ENCODE results near the gene VPS13D. TPM values are rescaled to one million over a fixed set of nuclear protein-coding genes. Genes with fewer than 3 reads are reported as not detected.

VPS13D gene
- polyA plus RNA-seq, 3 donors, result 3.6 to 20.2 (median 5.1) TPM

DNA sequence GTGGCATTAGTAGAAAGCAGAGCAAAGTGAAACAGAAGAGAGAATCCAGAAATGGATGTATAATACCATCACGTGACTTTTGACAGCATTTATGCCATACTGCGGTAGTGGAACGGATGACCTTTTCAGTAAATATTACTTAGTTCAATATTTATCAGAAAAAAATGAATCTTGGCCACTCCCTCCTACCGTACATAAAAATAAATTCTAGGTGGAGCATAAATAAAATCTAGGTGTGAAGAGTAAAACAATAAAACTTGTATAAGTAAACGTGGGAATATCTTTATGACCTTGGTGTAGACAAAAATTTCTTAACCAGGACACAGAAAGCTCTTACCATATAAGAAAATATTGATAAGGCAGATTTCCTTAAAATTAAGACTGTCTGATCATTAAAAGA is 182.6 kb downstream of the VPS13D start:
- H2AFZ ChIP-seq (ENCODE audit: insufficient read depth, low read depth, low read length, poor library complexity, severe bottlenecking), result no peak overlapping the region
- H3K36me3 Mint-ChIP-seq, result peaks cover 54 to 55% of the 10 kb centered on the region in 2 donors
- no peak overlapping the region for H3K27ac ChIP-seq (ENCODE audit: low read depth in 1 of 2, low read length in 2 of 2)
- H3K27ac Mint-ChIP-seq, result no peak overlapping the region
- no peak overlapping the region for H3K9ac ChIP-seq (ENCODE audit: insufficient read depth, low read length, poor library complexity, severe bottlenecking)
- intact Hi-C loops (cut with micrococcal nuclease), result no loop called here
- peaks cover 29% of the 10 kb centered on the region for H3K4me1 Mint-ChIP-seq
- no peak for DNase-seq
- H4K20me1 ChIP-seq (ENCODE audit: insufficient read depth, low read length), result no peaks in the 10 kb centered on the region
- peaks cover 0 to 8% of the 10 kb centered on the region in 2 donors for H3K9me3 ChIP-seq (replicated peaks in 1 of 2; ENCODE audit: control insufficient read depth in 1 of 2, insufficient read depth in 1 of 2, low read length in 2 of 2)
- H3K27me3 Mint-ChIP-seq (ENCODE audit: low read depth in 3 of 3), result no peaks in the 10 kb centered on the region
- no peak overlapping the region for H3K4me3 ChIP-seq (replicated peaks in 1 of 3; ENCODE audit: low read depth in 2 of 3, low read length in 3 of 3)
- peaks cover 17 to 24% of the 10 kb centered on the region in 2 donors for H3K4me1 ChIP-seq (ENCODE audit: control insufficient read depth in 1 of 2, insufficient read depth in 2 of 2, low read length in 2 of 2)
- no CpG with 5 or more reads among the region's 5 CpGs for WGBS (ENCODE audit: insufficient coverage)
- peaks cover 17 to 53% of the 10 kb centered on the region in 2 donors for H3K36me3 ChIP-seq (replicated peaks in 1 of 2; ENCODE audit: control insufficient read depth in 1 of 2, insufficient read depth in 2 of 2, low read length in 2 of 2)
- H3K4me3 Mint-ChIP-seq, result no peak overlapping the region
- peaks cover 5 to 10% (median 8%) of the 10 kb centered on the region in 7 donors for H3K9me3 Mint-ChIP-seq
- TF ChIP-seq, protein P1, sequence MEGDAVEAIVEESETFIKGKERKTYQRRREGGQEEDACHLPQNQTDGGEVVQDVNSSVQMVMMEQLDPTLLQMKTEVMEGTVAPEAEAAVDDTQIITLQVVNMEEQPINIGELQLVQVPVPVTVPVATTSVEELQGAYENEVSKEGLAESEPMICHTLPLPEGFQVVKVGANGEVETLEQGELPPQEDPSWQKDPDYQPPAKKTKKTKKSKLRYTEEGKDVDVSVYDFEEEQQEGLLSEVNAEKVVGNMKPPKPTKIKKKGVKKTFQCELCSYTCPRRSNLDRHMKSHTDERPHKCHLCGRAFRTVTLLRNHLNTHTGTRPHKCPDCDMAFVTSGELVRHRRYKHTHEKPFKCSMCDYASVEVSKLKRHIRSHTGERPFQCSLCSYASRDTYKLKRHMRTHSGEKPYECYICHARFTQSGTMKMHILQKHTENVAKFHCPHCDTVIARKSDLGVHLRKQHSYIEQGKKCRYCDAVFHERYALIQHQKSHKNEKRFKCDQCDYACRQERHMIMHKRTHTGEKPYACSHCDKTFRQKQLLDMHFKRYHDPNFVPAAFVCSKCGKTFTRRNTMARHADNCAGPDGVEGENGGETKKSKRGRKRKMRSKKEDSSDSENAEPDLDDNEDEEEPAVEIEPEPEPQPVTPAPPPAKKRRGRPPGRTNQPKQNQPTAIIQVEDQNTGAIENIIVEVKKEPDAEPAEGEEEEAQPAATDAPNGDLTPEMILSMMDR (IDR thresholded peaks at IDR 0.05), result no peak
- no peak overlapping the region for H3K4me2 ChIP-seq (replicated peaks; ENCODE audit: extremely low read depth, low read length, poor library complexity, severe bottlenecking)
- H3K27me3 ChIP-seq (ENCODE audit: control insufficient read depth in 2 of 2, insufficient read depth in 2 of 2, low read length in 2 of 2), result no peaks in the 10 kb centered on the region
- H3K79me2 ChIP-seq (ENCODE audit: insufficient read depth, low read length), result no peaks in the 10 kb centered on the region

DNA sequence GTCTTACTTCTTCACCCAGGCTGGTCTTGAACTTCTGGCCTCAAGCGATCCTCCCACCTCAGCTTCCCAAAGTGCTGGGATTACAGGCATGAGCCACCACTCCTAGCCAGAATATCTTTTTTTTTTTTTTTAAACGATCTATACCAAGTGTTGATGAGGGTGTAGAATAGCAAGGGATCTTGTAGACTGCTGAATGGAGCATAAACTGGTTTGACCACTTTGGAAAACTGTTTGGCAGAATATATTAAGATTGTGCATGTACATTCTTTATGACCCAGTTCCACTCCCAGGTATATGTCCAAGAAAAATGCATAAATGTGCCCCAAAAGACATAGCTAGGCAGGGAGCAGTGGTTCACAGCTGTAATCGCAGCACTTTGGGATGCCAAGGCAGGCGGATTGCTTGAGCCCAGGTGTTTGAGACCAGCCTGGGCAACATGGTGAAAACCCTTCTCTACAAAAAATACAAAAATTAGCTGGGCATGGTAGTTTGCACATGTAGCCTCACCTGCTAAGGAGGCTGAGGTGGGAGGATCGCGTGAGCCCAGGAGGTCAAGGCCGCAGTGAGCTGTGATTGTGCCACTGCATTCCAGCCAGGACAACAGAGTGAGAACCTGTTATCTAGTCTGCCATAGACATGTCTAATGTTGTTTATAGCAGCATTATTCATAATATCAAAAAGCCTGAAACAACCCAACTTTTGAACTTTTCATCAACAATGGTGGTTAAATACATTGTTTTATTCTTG is 184.0 kb downstream of the VPS13D start:
- TF ChIP-seq, protein P1 (IDR thresholded peaks at IDR 0.05), result no peak
- H3K27me3 ChIP-seq (ENCODE audit: control insufficient read depth in 2 of 2, insufficient read depth in 2 of 2, low read length in 2 of 2), result no peaks in the 10 kb centered on the region
- Mint-ChIP-seq H3K36me3 (peaks cover 59 to 68% of the 10 kb centered on the region in 2 donors), H3K9me3 (peaks cover 5 to 10% (median 8%) of the 10 kb centered on the region in 7 donors), H3K27ac (peak overlapping the region in 2 of 7 donors; percentile 3 to 72), H3K4me1 (peaks cover 24% of the 10 kb centered on the region), H3K4me3 (no peak overlapping the region), H3K27me3 (ENCODE audit: low read depth in 3 of 3) (no peaks in the 10 kb centered on the region)
- peaks cover 0 to 8% of the 10 kb centered on the region in 2 donors for H3K9me3 ChIP-seq (replicated peaks in 1 of 2; ENCODE audit: control insufficient read depth in 1 of 2, insufficient read depth in 1 of 2, low read length in 2 of 2)
- H3K4me2 ChIP-seq (replicated peaks; ENCODE audit: extremely low read depth, low read length, poor library complexity, severe bottlenecking), result no peak overlapping the region
- H4K20me1 ChIP-seq (ENCODE audit: insufficient read depth, low read length), result no peaks in the 10 kb centered on the region
- no peaks in the 10 kb centered on the region for H3K79me2 ChIP-seq (ENCODE audit: insufficient read depth, low read length)
- H3K27ac ChIP-seq (ENCODE audit: low read depth in 1 of 2, low read length in 2 of 2), result no peak overlapping the region
- H3K4me3 ChIP-seq (replicated peaks in 1 of 3; ENCODE audit: low read depth in 2 of 3, low read length in 3 of 3), result no peak overlapping the region
- H3K9ac ChIP-seq (ENCODE audit: insufficient read depth, low read length, poor library complexity, severe bottlenecking), result no peak overlapping the region
- 100% methylated on average over 1 of the region's 7 CpGs for WGBS (ENCODE audit: insufficient coverage)
- no peak for DNase-seq
- no peak overlapping the region for H2AFZ ChIP-seq (ENCODE audit: insufficient read depth, low read depth, low read length, poor library complexity, severe bottlenecking)
- H3K4me1 ChIP-seq (ENCODE audit: control insufficient read depth in 1 of 2, insufficient read depth in 2 of 2, low read length in 2 of 2), result peaks cover 16 to 17% of the 10 kb centered on the region in 2 donors
- intact Hi-C loops (cut with micrococcal nuclease), result no loop called here
- H3K36me3 ChIP-seq (replicated peaks in 1 of 2; ENCODE audit: control insufficient read depth in 1 of 2, insufficient read depth in 2 of 2, low read length in 2 of 2), result peaks cover 29 to 66% of the 10 kb centered on the region in 2 donors

Measured in CD14-positive monocyte (primary cell).